Measurements from ENCODE around the gene MRPL1.
A peak's percentile ranks its signal among the peaks of the same experiment; 100 is the strongest.

The MRPL1 gene

GRCh38 chr4:77852892-77853495, 9.6 kb upstream of the MRPL1 start:
- DNase-seq, result peak; percentile 74

GRCh38 chr4:77854431-77855111, 8.1 kb upstream of the MRPL1 start:
- peak; percentile 20 for DNase-seq

GRCh38 chr4:77856152-77856551, 6.5 kb upstream of the MRPL1 start:
- DNase-seq, result no peak

DNA sequence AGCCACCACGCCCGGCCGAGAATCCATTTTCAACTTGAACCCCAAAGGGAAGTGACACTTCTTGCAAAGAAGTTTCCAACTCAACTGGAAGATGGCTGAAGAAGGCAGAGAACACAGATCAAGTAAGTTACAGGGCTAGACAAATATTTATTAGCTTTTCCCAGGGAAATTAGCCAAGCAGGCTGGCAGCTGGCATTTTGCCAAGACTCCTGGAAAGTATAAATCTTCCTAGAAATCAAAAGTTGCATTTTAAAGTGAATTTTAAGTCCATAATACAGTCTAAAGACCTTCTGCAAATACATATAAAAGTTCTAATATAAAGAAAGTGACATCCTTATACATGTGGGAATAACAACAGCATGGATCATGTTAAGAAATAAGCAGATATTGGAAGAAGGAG, 3.4 kb upstream of the MRPL1 start:
- no peak for DNase-seq

GRCh38 chr4:77861495-77861894, 1.1 kb upstream of the MRPL1 start:
- peak; percentile 9 for DNase-seq

GRCh38 chr4:77863341-77863740, 711 bp downstream of the MRPL1 start:
- peak; percentile 22 for DNase-seq

- no peak for DNase-seq
These were observed 2.6 kb downstream of the MRPL1 start for GRCh38 chr4:77865259-77865658.

DNA sequence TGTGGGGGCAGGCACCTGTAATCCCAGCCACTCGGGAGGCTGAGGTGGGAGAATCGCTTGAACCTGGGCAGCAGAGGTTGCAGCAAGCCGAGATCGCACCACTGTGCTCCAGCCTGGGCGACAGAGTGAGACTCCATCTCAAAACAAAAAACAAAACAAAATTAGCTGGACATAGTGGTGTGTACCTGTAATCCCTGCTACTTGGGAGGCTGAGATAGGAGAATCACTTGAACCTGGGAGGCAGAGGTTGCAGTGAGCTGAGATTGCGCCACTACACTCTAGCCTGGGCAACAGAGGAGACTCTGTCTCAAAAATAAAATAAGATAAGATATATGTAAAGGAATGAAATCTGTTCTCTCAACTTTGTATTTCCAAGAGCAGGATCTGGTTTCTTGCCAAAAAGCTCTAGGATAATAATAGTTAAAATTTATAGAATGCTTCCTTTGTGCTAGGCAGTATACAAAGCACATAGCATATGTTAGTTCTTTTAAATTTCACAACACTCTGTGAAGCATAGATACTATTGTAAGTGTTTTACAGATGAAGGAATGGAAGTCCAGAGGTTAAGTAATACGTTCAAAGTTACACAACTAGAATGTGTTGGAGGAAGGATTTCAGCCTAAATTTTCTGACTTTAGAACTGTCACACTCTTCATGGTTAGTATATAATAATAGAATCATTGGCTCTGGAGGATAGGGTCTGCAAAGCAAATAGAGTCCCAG, 10.3 kb downstream of the MRPL1 start:
- no peak for DNase-seq

GRCh38 chr4:77877167-77877566, 14.5 kb downstream of the MRPL1 start:
- no peak for DNase-seq

GRCh38 chr4:77877771-77878565, 15.3 kb downstream of the MRPL1 start:
- DNase-seq, result no peak

- DNase-seq, result no peak
These were observed 18.2 kb downstream of the MRPL1 start for GRCh38 chr4:77880784-77881183.

DNA sequence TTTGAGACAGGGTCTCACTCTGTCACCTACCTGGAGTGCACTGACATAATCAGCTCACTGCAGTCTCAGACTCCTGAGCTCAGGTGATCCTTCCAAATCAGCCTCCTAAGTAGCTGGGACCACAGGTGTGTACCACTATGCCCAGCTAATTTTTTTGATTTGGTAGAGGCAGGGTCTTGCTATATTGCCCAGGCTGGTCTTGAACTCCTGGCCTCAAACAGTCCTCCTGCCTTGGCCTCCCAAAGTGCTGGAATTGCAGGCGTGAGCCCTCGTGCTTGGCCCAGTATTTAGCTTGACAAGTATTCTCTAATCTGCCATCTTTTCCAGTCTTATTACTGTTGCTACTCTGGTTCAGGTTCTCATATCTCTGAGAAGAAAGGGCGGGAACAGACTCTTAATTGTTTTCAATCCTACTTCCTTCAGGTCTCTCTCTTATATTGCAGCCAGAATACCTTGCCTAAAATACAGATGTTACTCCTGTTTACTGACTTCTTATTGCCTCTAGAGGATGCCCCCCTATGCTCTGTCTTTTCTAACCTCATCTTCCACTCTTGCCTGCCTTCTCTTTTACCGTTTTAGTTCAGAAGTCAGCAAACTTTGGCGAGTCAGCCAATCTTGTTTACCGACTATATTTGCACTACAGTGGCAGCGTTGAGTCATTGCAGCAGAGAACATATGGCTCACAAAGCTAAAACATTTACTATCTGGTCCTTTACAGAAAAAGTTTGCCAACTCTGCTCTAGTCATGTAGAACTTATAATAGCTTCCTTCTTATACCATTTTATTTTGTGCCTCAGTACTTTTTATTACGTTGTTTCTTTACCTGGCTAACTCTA, 19.0 kb downstream of the MRPL1 start:
- DNase-seq, result no peak

- DNase-seq, result no peak
These were observed 30.8 kb downstream of the MRPL1 start for GRCh38 chr4:77893451-77893850.

GRCh38 chr4:77899607-77900006, 37.0 kb downstream of the MRPL1 start:
- DNase-seq, result no peak

DNA sequence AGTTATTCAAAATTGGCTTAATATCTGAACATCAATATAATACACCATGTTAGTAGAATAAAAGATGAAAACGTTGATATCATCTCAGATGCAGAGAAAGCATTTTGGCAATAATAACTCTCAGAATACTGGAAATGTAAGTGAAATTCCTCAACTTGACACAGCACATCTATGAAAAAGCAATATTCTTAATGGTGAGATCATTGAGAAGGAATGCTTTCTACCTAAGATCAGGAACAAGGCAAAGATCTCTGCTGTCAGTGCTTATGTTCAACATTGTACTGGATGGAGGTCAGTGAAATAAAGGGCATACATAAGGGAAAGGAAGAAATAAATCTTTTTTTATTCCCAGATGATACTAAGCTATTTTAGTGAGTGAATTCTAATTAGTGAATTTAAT, 40.6 kb downstream of the MRPL1 start:
- DNase-seq, result no peak

DNA sequence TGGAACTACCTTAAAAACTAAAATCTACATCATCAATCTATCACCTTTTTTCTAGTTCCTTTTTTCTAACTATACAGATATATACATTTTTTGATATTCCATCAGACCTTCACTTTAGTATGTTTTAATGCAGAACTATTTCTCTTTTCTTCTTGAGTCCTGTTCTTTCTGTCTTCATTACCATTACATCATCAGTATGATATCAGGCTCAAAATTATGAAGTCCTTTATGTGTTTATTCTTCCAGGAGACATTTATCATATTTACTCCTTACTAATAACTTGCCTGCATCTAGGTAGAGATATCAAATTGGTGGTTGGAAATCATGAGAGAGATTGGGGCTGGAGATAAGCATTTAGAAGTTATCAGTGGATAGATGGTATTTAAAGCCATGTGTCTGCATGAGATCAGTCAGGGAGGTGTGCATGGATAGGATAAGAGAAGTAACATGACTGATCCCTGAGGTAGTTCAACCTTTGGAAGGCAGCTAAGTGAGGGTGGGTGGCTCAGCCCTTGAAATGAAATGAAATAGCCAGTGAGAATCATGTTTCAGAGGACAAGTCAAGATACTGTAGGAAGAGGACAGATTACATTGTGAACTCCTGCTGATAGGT, 43.1 kb downstream of the MRPL1 start:
- DNase-seq, result no peak

DNA sequence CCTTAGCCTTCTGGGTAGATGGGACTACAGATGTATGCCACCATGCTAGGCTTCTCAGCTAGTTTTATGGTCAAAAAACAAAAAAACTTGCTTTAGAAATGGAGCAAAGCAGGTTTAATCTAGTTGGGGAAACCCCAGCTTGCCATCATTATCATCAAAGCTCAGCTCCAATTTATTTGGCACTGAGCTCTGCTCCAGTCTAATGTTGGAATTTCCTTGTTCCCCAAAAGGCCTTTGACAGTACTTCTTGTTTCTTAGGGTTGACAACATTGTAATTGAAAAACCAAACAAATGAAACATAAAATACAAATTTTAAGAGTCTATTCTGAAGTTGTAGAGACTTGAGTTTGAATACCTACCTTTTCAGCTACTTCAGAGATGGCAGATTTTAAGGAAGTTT, 48.0 kb downstream of the MRPL1 start:
- no peak for DNase-seq

DNA sequence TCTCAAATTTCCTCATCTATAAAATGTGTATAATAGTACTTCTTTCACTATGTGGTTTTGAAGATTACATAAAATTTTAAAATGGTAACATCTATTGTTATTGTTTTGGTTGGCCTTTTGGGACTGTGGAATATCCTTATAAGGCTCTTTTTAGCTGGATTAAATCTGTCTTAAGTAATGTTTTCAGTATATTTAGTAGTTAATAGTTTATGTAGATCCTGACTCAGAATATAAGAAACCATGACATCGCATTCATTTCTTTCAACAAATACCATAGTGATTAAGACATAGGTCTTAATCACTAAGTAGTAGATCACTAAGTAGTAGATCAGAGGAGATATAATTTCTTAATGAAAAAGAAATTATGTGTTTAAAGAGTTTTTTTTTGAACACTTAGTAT, 48.5 kb downstream of the MRPL1 start:
- no peak for DNase-seq

GRCh38 chr4:77911842-77912450, 49.3 kb downstream of the MRPL1 start:
- no peak for DNase-seq

- DNase-seq, result no peak
These were observed 50.7 kb downstream of the MRPL1 start for GRCh38 chr4:77913348-77913747.

- DNase-seq, result no peak
These were observed 54.4 kb downstream of the MRPL1 start for GRCh38 chr4:77917075-77917474.

DNA sequence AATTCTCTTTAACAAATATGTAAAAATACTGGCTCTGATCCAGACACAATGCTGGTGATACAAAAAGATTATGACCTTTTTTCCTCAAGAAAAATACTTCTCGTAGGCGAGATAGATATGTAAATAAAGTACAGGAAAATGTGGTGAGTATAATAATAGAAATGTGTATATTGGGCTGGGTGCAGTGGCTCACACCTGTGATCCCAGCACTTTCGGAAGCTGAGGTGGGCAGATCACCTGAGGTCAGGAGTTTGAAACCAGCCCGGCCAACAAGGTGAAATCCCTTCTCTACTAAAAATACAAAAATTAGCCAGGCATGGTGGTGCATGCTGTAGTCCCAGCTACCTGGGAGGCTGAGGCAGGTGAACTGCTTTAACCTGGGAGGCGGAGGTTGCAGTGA, 55.0 kb downstream of the MRPL1 start:
- no peak for DNase-seq

Measured in CD4-positive, alpha-beta T cell treated with Interleukin-6 for 4 hours (primary cell).